Medulla oblongata (tissue), 1 donor: ENCODE results near the gene FADS2.

Source experiments
- DNase-seq: peaks from one replicate; pipeline ENCODE4 v3.0.0-alpha.2; 2015; ENCODE audit errors: extremely low spot score

Gene FADS2

DNA sequence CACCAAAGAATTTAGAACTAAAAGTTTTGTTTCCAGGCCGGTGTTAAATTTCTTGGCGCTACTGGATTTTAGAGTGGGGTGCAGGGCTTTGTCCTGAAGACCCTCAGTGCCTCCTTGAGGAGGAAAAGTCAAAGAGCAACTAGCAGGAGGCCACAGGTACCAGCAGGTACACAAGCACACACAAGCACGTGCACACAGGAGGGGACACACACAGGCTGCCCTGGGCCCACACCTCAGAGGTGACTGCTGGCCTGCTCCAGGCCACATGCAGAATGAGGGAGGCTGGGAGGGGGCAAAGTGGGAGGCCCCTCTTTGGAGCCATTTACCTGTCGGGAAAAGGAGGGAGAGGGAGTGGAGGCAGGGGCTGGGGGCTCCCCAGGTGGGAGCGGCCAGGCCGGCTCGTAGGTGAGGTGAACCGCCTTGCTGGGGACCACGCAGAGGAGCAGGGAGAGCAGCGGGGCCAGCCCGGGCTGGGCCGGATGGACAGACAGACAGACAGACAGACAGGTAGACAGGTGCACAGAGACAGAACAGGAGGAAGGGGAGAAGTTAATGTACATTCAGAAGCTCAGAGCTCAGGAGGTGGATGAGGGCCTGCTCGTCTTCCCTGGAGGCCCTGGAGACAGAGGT is 77.1 kb downstream of the FADS2 start:
- DNase-seq, result no peak

GRCh38 chr11:61905801-61906521 is 77.9 kb downstream of the FADS2 start:
- no peak for DNase-seq

DNA sequence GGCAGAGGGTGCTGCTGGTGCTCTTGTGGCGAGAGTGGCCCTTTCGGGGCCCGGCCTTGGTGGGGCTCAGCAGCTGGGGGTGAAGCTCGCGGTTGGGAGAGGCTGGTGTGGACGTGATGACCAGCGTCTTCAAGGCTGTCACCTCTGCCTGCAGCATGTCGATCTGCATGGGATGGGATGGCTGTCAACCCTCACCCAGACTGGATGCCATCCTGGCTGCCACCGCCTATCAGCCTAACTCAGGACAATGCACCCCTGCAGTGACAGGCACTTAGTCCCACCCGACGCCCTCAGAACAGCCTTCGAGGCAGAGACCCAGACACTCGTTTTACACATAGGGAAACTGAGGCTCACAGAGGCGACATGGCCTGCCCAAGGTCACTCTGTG is 78.4 kb downstream of the FADS2 start:
- no peak for DNase-seq

DNA sequence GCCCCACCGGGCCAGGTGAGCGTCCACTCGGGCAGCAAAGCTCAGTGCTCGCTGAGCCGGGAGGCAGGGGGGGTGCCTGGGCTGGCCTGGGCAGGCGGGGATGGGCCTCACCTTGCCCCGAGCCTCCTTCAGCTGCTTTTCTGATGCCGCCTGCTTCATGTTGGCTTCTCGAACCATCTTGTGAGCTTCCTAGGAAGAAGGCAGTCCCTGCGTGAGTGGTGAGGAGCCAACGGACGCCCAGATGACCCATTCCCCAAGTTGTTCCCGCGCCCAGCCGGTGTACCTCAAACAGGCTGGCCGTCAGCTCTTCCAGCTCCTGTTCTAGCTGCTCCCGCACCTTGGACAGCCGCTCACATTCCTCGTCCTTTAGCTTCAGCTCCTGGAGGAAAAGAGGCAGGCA is 79.2 kb downstream of the FADS2 start:
- DNase-seq, result no peak

DNA sequence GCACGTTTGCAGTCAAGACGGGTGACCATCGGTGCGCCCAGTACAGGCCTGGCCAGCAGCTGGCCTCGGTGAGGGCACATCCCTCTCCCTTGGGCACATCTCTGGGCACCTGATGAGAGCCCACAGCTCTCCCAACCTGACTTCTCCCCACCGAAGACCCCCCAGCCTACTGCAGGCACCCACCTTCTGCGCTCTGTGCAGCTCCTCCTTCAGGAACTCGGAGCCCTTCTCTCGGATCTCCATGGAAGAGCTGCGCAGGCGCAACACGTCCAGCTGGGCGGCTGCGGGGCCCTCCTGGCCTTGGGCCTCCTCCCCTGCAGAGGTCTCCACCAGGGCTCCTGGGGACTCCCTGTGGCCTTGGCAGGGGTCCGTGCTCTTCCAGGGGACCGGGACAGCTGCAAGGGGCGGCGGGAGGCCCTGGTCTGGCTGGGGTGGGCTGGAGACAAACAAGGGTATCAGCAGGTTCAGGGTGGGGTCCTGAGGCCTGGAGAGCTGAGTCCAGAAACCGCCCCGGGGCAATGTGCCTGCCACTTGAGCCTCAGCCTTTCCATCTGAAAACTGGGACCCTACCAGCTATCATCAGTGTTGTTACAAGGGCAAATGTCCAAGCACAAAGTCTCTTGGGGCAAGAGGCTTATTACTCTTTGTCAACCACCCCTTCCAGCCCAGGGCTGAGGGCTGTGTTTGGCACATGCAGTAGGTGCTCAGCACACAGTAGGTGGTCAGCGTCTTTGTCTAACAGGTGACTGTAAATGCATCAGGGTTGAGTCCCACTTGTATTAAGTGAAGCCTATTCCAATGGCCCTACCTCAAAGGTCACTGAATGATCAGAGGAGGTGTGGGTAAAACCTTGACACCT is 80.0 kb downstream of the FADS2 start:
- no peak for DNase-seq

DNA sequence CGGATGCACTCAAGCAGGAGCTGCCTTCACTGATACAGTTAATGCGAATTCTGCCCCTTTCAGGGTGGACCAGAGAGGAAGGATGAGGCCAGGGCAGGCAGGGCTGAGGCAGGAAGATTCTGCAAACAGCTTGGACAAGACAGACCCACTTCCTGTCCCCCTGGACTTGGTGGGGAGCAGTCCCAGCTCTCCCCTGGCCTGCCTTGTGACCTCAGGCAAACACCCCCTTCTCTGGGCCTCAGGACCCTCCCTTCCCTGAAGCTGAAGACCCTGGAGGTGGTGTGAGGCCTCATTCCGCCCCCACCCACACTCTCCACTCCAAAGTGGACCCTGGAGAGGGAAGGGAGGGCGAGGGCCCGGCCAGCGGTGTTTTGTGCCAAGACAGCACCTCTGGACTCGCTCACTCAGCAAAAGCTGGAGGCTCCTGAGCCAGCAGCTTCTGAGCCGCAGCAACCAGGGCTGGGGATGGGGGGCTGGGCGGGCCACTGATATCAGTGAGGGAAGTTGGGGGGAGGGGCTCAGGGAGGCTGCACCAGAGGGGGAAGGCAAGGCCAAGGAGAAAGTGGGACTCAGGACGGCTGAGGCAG is 80.7 kb downstream of the FADS2 start:
- peak; percentile 42 for DNase-seq

DNA sequence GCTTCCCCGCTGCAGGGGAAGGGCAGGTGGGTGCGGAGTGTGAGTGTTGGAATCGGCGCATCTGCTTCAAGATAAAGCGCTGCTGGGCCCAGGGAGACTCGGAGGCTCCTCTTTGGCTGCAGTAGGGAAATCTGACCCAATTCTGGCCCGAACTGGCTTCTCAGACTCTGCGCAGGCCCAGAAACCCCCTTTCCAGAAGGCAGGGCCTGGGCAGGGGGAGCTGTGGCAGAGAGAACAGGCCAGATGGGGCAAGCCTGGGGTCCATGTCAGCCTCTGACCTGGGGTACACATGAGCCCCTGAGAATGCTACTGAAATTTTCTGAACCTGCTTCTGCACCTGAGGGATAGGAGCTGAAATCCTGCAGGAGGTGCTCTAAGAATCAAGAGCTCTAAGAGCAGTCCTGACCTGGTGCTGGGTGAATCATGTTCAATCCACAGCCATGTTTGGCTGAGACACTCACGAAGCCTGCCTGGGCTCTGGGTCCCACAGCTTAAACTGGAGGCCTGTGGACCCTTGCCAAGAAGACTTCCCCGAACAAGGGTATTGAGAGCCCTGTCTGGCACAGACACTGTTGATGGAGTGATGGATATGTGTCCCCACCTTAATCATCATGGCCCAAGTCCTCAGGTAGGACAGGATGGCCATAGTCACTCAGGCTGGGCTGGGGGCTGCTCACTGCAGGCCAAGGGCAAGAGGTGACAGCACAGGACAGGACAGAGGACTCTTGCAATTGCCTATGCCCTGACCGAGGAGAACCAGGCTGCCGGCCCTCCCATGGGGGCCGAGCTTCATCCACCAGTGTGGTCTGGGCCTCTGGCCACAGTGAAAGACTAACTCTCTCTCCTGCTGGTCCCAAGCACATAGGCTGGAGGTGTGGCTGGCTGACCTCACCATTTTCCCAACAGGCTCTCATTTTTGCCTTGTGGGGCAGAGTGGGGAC is 82.4 kb downstream of the FADS2 start:
- no peak for DNase-seq

DNA sequence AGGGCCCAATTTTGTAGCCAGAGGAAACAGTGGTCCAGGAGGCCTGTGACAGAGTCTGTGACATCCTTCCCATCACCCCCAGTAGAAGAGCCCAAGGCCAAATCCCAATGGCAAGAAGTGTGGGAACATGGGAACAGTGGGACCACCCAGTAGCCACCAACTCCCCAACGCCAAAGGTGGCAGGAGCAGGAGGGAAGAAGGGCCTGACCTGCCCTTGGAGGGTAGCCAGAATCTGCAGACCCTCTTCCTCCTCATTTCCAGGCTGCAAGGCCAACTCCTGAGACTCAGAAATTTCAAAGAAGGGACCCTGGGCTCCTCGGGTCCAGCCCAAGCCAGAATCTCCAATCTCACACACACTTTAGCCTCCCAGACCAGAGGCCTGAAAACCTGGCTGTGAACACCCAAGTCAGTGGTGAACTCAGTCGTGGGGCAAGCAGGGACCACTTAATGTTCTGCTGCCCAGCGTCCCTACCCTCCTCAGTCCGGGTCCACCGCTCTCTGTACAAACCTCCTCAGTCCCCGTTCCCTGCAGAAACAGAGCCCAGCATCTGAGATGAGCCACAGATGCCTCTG is 83.1 kb downstream of the FADS2 start:
- no peak for DNase-seq

GRCh38 chr11:61911701-61912529 is 83.8 kb downstream of the FADS2 start:
- no peak for DNase-seq

DNA sequence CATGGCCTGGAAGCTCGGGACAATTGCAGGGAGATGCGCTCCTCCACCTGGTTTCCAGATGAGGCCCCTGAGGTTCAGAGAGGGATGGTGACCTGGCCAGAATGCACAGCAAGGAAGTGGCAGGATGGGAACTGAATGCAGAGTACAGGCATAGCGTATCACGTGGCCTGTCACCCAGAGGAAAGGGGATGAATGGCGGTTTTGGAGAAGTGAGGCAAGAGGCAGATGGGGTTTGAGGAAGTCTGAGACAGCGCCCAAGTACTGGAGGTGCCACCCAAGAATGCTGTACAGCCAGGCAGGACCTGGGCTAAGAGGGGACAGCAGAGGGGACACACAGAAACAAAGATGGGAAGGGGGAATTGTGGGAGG is 84.4 kb downstream of the FADS2 start:
- peak; percentile 77 for DNase-seq

GRCh38 chr11:61912991-61913698 is 85.0 kb downstream of the FADS2 start:
- DNase-seq, result no peak

DNA sequence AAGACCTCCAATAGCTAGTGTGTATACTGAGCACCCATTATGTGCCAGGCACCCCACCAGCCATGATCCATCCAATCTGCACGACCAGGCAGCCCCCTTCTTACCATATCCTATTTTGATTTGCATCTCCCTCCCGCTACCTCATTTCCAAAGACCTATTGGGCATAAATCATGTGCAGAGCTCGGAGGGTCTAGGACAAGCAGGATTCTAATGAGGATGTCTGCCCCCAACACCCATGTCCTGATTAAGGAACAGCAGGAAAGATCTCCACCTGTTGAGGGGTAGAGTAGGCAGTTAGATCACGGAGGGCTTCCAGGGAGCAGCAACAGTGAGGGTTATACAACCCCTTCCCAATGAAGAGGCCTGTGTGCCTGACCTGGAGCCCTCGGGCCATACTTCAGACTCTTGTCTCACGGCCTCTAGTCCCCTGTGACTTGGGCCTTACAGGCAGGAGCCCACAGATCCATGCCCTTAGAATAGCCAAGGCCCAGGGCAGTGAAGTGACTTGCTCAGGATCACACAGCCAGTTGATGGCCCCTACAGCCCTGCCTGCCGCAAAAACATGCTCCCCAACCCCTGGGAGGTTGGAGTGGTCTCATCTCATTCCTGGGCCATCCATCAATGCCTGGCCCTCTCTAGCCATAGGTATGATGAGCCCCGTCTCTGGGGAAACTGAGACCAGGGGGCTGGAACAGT is 85.7 kb downstream of the FADS2 start:
- DNase-seq, result no peak

DNA sequence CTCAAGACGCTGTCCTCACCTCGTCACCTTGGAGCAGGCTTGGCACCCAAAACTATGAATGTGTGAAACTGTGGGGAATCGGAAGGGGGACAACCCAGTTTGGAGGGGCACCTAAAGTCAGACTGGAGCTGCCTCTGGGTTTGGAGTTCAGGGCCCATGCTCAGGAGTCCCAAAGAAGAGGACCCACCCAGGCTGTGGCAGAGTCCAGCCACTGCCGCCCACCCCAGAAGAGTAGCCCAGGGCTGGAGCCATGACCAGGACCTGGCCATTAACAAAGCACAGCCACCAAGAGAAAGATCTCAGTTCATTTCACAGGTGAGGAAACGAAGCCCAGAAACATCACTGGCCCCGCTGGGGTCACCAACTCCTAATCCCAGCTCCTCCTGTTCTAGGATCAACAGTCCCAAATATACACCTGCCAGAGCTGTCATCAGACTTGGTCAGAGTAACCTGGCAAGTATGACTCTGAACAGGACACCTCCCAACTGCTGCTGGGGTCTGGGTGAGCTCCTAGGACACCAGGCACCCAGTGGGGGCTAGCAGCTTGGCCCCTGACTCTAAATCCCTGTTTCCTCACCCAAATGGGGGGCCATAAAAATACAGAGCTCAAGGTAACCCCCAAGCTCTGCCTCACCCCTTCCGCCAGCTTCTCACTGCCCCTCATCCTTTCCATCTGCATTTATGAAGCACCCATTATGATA is 86.5 kb downstream of the FADS2 start:
- DNase-seq, result no peak

DNA sequence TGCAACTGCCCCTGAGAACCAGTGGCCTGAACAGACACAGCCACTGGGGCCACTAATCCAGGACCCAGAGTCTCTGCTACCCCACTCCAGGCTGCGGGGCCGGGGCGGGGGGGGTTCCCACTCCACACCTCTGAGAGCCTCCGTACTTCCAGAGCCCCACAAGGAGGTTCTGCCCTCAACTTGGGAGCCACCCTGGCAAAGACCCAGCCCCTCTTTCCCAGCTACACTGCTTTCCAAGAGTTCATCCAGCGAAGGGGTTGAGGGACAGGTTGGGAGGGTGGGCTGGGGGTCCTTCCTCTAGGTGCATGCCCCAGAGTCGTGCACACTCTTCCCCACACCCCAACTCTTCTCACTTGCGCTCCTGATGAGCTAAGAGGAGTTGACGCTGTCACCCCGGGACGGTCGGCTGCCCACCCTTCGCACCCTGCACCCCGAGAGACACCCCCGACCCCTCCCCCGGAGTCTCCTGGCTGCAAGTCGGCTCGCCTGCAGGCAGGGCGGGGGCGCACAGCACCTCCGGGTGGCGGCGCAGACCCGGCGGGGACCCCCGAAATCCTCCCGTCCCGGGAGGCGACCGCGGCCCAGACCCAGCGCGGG is 88.7 kb downstream of the FADS2 start:
- DNase-seq, result no peak
